GM18909 (cell line): ENCODE measurements around the gene NR0B1.

ENCODE experiments used
- ATAC-seq: cut with Tn5 transposase; IDR thresholded peaks from one replicate; pipeline ENCODE4 v1.9.1; 2021; ENCODE audit warnings: mild to moderate bottlenecking; ENCODE audit not compliant: unreplicated experiment, poor library complexity

Gene NR0B1, protein sequence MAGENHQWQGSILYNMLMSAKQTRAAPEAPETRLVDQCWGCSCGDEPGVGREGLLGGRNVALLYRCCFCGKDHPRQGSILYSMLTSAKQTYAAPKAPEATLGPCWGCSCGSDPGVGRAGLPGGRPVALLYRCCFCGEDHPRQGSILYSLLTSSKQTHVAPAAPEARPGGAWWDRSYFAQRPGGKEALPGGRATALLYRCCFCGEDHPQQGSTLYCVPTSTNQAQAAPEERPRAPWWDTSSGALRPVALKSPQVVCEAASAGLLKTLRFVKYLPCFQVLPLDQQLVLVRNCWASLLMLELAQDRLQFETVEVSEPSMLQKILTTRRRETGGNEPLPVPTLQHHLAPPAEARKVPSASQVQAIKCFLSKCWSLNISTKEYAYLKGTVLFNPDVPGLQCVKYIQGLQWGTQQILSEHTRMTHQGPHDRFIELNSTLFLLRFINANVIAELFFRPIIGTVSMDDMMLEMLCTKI

DNA sequence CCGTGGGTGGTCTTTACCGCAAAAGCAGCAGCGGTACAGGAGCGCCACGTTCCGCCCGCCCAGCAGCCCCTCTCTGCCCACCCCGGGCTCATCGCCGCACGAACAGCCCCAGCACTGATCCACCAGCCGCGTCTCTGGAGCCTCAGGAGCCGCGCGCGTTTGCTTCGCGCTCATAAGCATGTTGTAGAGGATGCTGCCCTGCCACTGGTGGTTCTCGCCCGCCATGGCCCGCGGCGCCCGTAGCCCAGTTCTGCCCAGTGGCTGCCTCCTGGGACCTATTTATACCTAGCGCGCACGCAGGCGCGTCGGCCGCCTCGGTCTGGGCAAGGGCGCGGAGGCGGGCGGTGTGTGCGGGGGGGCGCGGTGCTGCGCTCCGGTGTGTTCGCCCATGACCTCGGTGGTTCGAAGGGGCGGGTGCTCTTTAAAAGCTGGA lies at the start of gene NR0B1:
TSS of gene NR0B1 (minus strand) at position 252 of the 433 bp plus-strand sequence. CDS start at position 225, 27 bp downstream.
- ATAC-seq, result peak; percentile 19

- ATAC-seq, result no peak
Observed at GRCh38 chrX:30349946-30350345, 40.8 kb upstream of the NR0B1 start.

GRCh38 chrX:30343206-30343605 lies 34.0 kb upstream of the NR0B1 start:
- ATAC-seq, result no peak

- no peak for ATAC-seq
Observed at GRCh38 chrX:30340753-30341152, 31.6 kb upstream of the NR0B1 start.

DNA sequence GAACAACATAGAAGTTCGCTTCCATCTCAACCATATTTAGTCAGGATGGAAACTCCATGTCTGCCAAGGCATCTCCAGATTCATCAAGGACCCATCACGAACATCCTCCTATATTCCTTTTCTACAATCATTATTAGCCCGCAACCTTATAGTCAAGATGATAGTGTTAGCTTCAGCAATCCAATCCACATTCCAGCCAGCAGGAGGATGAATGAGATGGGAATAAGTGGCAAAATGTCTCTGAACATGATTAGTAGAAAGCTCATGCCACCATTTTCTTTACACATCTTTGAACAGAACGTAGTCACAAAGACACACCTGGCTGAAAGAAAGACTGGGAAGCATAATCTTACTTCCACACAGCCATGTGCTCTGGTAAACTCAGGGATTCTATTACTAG lies 18.6 kb upstream of the NR0B1 start:
- ATAC-seq, result no peak

DNA sequence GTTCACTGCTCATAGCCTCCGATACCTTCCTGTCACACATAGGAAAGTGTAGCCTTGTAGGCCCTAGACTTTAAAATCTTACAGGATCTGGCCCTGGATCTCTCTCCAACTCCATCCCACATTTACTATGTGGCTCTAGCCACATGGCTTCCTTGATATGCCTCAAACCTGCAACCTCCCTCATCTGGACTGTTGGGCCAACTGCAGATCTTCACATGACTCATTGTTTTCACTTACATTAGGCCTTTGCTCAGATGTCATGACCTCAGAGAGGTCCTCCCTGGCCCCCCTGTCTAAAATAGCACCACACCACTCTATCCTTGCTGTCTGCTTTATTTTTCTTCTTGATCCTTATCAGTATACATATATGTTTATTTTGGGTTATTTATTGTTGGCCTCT lies 8.1 kb upstream of the NR0B1 start:
- ATAC-seq, result no peak

- ATAC-seq, result no peak
Observed at GRCh38 chrX:30313322-30313721, 4.1 kb upstream of the NR0B1 start.

DNA sequence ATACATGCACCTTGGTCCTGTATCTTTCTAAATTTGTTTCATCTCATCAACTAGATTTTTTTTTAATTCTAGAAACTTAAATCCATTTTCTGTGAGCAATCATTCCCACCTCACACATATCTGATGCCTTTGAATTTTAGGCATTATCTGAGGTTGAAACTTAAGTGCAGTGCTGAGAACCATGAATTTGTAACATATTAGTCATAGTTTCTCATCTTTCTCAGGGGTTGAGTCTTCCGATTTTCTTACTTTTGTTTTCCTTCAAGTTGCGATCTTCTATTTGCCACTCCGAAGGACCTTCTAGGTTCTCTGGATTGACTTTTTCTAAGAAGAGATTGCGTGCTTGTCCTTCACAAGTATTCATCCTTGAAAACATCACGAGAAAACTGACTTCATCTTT lies 3.7 kb upstream of the NR0B1 start:
- no peak for ATAC-seq

DNA sequence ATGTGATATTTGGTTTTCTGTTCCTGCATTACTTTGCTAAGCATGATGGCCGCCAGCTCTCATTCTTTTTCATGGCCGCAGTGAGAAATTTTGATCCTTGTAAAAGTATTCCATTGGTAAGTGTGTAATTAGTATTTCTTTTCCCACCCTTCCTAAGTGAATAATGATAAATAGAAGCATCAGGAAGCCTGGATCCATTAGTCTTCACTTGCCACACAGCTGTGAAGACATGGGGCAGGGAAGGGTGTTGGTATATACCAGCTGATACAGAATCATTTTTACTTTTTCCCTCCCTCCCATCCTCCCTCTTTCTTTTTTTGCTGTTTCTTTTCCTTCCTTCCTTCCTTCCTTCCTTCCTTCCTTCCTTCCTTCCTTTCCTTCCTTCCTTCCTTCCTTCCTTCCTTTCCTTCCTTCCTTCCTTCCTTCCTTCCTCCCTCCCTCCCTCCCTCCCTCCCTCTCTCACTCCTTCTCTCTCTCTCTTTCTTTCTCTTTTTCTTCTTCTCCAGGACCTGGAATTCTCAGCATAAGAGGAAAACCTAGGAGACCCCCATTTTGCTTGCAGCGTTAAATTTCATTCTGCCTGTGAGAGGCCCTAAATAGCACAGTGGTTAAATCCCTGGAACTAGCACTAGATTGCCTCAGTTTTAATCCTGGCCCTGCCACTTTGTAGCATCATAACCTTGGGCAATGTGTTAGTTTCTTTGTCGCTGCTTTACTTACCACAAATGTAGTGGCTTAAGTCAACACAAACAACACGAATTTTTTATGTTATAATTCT lies 1.4 kb upstream of the NR0B1 start:
- ATAC-seq, result no peak

- ATAC-seq, result peak; percentile 50
Observed at GRCh38 chrX:30308263-30309138, 689 bp downstream of the NR0B1 start.

- no peak for ATAC-seq
Observed at GRCh38 chrX:30307466-30307865, 1.7 kb downstream of the NR0B1 start.

- ATAC-seq, result no peak
Observed at GRCh38 chrX:30304866-30305265, 4.3 kb downstream of the NR0B1 start.

DNA sequence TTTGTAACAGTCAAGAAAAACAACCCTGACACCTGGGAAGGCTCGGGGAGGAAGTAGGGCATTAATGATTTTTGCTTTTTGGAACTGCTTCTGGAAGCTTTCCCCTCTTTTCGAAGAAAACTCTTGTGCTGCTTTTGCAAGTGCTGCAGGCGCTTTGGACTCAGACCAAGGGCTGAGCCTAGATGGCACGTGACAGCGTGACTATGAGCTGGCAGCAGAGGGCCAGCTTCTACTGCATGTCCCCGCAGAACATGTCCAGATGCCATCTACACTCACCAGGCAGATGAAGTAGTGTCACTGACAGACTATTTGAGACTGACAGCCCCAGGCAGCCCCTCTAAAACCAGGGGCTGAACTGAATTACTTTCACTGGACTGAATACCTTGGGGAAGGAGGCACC lies 6.2 kb downstream of the NR0B1 start:
- ATAC-seq, result no peak

DNA sequence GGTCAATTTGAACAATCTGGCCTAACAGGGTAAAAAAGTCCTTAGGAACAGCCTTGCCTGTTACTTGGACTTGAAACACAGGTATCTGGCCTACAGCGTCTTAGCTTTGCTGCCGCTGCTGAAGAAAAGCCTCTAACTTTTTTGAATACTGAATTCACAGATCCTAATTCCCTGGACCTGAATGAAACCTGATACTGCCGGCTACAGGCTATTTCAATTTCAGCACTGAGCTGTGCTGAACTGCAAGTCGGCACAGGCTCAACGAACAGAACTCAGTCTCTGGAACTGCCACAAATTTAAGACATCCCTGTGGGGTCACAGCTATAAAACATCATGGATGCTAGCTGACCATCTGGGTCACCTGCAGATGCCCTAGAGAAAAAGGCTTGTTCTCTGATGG lies 7.2 kb downstream of the NR0B1 start:
- no peak for ATAC-seq

DNA sequence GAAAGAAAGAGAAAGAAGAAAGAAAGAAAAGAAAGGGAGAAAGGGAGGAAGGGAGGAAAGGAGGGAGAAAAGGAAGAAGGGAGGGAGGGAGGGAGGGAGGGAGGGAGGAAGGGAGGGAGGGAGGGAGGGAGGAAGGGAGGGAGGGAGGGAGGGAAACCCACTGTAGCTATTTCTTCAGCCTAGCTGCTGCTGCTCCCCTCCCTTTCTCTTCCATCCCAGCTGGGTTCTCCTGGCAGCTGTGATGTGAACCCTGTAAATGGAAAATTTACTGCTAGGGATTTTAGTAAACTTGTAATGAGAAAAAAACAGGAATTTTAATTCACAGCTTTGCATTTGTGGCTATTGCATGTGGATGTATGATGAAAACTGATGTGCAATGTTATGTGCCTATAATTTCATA lies 8.0 kb downstream of the NR0B1 start:
- ATAC-seq, result no peak

DNA sequence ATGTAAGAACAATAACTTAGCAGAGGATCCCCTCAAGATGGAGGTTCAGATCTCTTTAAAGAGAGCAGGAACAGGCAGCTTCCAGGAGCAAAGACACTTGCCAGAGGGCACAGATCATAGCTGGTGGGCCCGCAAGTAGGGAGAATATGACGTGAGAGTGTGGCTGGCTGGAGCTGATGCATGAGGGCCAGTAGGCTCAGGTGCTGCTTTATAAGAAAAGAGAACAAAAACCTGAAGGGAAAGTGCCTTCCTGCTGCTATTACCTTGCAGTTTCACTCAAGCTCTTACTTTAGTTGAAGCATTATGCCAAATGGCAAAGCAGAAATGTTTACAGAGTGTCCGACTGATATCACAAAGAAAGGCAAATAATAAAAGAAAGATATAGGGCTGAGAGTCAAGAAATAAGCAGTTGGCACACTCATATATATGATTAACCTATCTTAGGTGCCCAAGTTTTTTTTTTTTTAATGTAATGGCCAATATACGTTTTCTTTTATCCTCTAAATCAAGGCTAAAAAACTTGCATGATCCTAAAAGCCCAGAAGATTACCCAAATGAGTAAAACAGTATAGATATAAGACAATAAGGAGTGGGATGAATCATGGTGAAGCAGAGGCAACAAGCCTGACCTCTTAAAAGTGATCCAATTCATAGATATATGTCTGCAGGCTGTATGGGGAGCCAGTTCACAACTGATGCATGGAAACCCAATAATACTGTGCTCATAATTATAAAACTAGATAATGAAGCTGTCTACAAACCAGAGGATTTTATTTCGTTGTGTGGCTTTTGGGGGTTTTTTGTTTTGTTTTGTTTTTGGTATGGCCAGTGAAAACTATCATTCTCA lies 12.6 kb downstream of the NR0B1 start:
- ATAC-seq, result no peak

GRCh38 chrX:30283456-30284200 lies 25.6 kb downstream of the NR0B1 start:
- no peak for ATAC-seq

GRCh38 chrX:30282527-30282926 lies 26.7 kb downstream of the NR0B1 start:
- no peak for ATAC-seq

GRCh38 chrX:30280428-30280827 lies 28.8 kb downstream of the NR0B1 start:
- no peak for ATAC-seq
